Testis (tissue), 2 donors: Measurements from ENCODE around the gene CACNA1S.

Experiments
- POLR2A ChIP-seq: fragments of 450-650 bp; IDR thresholded peaks from one replicate; pipeline ENCODE4 v1.6.1; 2017; ENCODE audit warnings: antibody characterized with exemption, mild to moderate bottlenecking, moderate library complexity
- TF ChIP-seq, protein P1 (sequence below), 3 experiments: fragments of 450-650 bp in 2 of 3; fragments of 200-600 bp in 1 of 3; sonication (generic) in 1 of 3; IDR thresholded peaks; one replicate each; pipeline ENCODE4 v1.5.1; 2016 to 2019; ENCODE audit warnings: antibody characterized with exemption in 3 of 3, mild to moderate bottlenecking in 2 of 3, moderate library complexity in 1 of 3

DNA sequence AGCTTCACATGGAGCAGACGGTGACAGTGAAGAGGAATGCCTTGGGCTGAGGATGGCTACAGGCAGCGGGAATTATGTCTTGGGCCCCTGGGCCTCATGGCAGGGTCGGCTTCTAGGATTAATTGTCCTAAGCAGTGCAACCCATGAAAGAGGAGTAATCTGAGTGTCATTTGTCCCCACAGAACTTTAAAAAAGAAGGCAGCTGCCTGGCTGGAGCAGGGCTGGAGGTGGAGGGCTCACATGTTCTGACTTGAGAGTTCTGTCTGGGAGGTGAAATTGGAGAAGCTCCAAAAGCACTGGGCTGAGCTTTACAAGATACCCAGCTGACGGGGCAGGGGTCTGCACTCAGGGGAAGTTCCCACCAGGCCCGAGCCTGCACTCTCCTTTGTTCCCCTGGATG, 22.6 kb downstream of the CACNA1S start:
- TF ChIP-seq, protein P1, sequence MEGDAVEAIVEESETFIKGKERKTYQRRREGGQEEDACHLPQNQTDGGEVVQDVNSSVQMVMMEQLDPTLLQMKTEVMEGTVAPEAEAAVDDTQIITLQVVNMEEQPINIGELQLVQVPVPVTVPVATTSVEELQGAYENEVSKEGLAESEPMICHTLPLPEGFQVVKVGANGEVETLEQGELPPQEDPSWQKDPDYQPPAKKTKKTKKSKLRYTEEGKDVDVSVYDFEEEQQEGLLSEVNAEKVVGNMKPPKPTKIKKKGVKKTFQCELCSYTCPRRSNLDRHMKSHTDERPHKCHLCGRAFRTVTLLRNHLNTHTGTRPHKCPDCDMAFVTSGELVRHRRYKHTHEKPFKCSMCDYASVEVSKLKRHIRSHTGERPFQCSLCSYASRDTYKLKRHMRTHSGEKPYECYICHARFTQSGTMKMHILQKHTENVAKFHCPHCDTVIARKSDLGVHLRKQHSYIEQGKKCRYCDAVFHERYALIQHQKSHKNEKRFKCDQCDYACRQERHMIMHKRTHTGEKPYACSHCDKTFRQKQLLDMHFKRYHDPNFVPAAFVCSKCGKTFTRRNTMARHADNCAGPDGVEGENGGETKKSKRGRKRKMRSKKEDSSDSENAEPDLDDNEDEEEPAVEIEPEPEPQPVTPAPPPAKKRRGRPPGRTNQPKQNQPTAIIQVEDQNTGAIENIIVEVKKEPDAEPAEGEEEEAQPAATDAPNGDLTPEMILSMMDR (IDR thresholded peaks at IDR 0.05) = no peak
- no peak for TF ChIP-seq POLR2A
